Activated naive CD8-positive, alpha-beta T cell (primary cell): Measurements from ENCODE around the gene PDE8A.
A peak's percentile ranks its signal among the peaks of the same experiment; 100 is the strongest.
"Not testable (repeated sequence)": the region's sequence is repeated elsewhere in the genome, so short reads cannot be mapped to it uniquely, and the experiment has no call there.

Experiments
- H3K27ac Mint-ChIP-seq: one replicate; pipeline ENCODE4 v1.8.0; 2021; ENCODE audit warnings: mixed read lengths
- H3K27me3 Mint-ChIP-seq: one replicate; pipeline ENCODE4 v1.8.0; 2021; ENCODE audit warnings: mixed read lengths
- H3K36me3 Mint-ChIP-seq: one replicate; pipeline ENCODE4 v1.8.0; 2021; ENCODE audit warnings: mixed read lengths
- H3K4me1 Mint-ChIP-seq: one replicate; pipeline ENCODE4 v1.8.0; 2021; ENCODE audit warnings: low read depth, mixed read lengths
- H3K4me3 Mint-ChIP-seq: one replicate; pipeline ENCODE4 v1.8.0; 2021; ENCODE audit warnings: mild to moderate bottlenecking, mixed read lengths
- H3K9me3 Mint-ChIP-seq: one replicate; pipeline ENCODE4 v1.8.0; 2021; ENCODE audit warnings: low read depth, mixed read lengths

The PDE8A gene

DNA sequence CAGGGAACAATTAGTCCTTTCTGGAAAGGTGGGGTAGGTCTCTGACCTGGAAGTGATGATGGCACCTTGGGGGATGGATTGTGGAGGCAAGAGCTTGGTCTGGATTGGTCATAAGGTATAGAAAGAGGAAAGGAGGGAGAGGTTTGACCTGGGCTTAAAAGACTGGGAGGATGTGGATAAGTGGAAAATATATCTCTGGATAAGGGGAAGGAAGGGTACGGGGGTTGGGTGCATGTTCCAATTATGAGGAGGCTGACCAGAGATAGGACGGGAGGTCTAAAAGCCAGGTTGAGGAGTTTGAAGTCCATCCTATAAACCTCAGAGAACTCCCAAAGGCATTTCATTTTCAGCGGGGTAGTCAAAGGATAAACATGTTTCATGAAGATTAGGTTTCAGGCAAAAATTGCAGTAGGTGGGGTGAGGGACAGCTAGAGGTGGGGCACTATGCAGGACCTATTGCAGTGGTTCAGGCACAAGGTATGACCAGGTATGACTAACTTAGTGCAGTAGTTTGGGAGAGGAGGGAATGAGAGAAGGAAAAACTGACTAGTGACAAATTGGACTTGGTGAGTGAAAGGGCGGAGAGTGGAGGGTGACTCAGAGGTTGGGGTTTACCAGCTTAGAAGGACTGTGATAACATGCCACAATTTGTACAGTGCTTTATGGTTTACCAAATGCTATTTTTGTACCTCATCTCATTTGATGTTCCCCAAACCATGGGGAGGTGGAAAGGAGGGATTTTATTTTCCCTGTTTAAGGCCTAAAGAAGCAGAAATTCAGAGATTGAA, 10.7 kb downstream of the PDE8A start:
- H3K4me3 Mint-ChIP-seq, result peak overlapping the region; percentile 68
- H3K27ac Mint-ChIP-seq, result peak overlapping the region; percentile 67
- peaks cover 63% of the 10 kb centered on the region for H3K4me1 Mint-ChIP-seq
- H3K9me3 Mint-ChIP-seq, result no peaks in the 10 kb centered on the region
- peaks cover 2% of the 10 kb centered on the region for H3K36me3 Mint-ChIP-seq
- no peaks in the 10 kb centered on the region for H3K27me3 Mint-ChIP-seq

DNA sequence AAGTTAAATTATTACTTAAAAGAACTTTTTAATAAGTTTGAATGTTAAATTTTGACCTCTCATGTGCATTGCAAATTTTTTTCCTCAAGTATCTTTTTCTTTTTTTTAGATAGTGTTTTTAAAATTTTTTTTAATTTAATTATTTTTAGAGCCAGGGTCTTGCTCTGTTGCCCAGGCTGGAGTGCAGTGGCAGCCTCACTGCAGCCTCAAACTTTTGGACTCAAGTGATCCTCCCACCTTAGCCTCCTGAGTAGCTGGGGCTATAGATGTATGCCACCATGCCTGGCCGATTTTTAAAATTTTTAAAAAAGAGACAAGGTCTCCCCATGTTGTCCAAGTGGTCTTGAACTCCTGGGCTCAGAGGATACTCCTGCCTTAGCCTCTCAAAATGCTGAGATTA, 14.4 kb downstream of the PDE8A start:
- H3K9me3 Mint-ChIP-seq, result no peaks in the 10 kb centered on the region
- H3K27me3 Mint-ChIP-seq, result no peaks in the 10 kb centered on the region
- H3K4me3 Mint-ChIP-seq, result no peak overlapping the region
- no peak overlapping the region for H3K27ac Mint-ChIP-seq
- peaks cover 52% of the 10 kb centered on the region for H3K4me1 Mint-ChIP-seq
- peaks cover 4% of the 10 kb centered on the region for H3K36me3 Mint-ChIP-seq

DNA sequence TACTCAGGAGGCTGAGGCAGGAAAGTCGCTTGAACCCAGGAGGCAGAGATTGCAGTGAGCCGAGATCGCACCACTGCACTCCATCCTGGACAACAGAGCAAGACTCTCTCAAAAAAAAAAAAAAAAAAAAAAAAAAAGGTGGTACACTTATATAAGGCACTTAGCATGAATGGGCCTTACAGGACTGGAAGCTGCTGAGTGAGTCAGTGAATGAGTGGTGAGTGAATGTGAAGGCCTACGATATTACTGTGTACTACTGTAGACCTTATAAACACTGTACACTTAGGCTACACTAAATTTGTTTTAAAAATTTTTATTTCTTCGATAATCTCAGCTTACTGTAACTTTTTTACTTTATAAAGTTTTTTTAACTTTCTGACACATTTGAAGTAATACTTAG, 15.1 kb downstream of the PDE8A start:
- not testable (repeated sequence) for H3K27ac Mint-ChIP-seq
- H3K4me1 Mint-ChIP-seq, result peaks cover 51% of the 10 kb centered on the region

DNA sequence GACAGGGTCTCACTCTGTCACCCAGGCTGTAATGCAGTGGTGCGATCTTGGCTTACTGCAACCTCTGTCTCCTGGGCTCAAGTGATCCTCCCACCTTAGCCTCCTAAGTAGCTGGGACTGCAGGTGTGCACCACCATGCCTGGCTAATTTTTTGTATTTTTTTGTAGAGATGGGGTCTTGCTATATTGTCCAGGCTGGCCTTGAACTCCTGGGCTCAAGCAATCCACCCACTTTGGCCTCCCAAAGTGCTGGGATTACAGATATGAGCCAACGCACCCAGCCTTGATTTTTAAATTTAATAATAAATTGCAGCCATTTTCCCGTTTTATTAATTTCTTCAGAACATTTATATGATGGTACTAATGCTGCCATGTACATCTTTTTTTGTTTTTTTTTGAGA, 15.6 kb downstream of the PDE8A start:
- peaks cover 50% of the 10 kb centered on the region for H3K4me1 Mint-ChIP-seq
- H3K27ac Mint-ChIP-seq, H3K36me3 Mint-ChIP-seq, H3K9me3 Mint-ChIP-seq, H3K27me3 Mint-ChIP-seq, H3K4me3 Mint-ChIP-seq: not testable (repeated sequence)

More for the DNA sequence above, 15.1 kb downstream of the PDE8A start:
- H3K9me3 Mint-ChIP-seq, H3K36me3 Mint-ChIP-seq, H3K27me3 Mint-ChIP-seq, H3K4me3 Mint-ChIP-seq: not testable (repeated sequence)

DNA sequence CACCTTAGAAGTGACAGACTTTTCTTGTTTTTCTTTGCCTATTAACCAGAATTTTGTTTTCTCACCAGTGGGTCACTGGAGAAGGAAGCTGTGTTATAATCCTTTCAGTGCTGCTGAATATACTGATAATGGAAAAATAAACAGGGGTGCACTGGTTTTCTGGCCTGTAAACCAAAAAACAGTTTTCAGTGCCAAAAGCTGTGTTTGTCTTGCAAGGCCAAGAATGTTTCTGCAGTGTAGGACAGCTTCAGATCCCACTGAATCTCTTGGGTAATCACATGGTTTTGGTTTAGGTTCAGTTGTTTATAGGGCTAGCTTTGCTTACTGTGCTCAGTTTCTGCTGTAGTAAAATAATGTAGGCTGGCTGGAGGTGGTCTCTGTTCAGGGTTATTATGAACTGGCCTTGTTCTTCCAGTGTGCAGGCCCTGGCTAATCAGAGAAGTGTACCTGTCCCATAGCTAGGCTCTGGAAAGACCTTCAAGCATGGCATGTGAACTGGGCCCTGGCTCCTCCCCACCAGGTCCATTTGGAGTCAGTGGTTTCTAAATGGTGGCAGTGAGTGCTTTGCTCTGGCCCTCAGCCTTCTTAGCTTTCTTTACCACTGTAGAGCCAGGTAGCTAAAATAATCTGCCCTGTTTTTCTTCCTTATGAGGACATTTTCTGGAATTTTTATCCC, 18.7 kb downstream of the PDE8A start:
- peaks cover 50% of the 10 kb centered on the region for H3K4me1 Mint-ChIP-seq
- H3K4me3 Mint-ChIP-seq, result no peak overlapping the region
- H3K27me3 Mint-ChIP-seq, result no peaks in the 10 kb centered on the region
- peaks cover 6% of the 10 kb centered on the region for H3K36me3 Mint-ChIP-seq
- H3K27ac Mint-ChIP-seq, result no peak overlapping the region
- H3K9me3 Mint-ChIP-seq, result no peaks in the 10 kb centered on the region

DNA sequence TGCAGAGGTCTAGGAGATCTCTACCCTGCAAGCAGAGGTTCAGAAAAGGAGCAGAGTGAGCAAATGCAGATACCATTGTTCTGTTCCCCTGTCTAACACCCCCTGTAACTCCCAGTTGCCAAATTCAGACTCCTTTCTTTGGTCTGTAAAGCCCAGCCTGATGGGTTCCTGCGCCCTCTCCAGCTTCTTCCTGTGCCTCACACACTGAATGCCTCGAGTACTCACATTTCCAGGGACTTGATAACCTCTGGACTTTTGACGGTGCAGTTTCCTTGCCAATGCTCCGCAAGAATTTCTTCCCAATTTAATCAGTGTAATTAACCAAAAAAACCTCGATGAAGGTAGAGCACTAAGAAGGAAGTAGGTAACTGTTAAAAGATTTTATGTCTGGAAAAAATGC, 19.3 kb downstream of the PDE8A start:
- H3K27me3 Mint-ChIP-seq, result no peaks in the 10 kb centered on the region
- no peak overlapping the region for H3K27ac Mint-ChIP-seq
- H3K4me3 Mint-ChIP-seq, result no peak overlapping the region
- no peaks in the 10 kb centered on the region for H3K9me3 Mint-ChIP-seq
- peaks cover 6% of the 10 kb centered on the region for H3K36me3 Mint-ChIP-seq
- H3K4me1 Mint-ChIP-seq, result peaks cover 50% of the 10 kb centered on the region

DNA sequence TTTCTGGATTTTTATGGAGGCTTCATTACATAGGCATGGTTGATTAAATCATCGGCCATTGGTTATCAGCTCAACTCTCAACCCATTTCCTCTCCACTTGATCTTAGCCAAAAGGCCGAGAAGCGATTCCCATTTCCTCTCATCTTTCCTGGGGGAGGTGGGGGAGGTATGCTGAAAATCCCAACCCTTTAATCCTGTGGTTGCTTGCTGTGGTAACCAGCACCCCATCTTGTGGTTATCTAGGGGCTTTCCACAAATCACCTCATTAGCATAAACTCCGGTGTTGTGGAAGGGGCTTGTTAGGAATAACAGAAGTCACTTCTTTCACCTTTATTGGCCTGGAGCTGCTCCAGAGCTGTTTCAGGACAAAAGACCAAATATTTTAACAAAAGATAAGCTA, 20.9 kb downstream of the PDE8A start:
- Mint-ChIP-seq H3K27me3 (no peaks in the 10 kb centered on the region), H3K27ac (no peak overlapping the region), H3K9me3 (no peaks in the 10 kb centered on the region), H3K4me1 (peaks cover 54% of the 10 kb centered on the region), H3K4me3 (no peak overlapping the region), H3K36me3 (peaks cover 6% of the 10 kb centered on the region)

DNA sequence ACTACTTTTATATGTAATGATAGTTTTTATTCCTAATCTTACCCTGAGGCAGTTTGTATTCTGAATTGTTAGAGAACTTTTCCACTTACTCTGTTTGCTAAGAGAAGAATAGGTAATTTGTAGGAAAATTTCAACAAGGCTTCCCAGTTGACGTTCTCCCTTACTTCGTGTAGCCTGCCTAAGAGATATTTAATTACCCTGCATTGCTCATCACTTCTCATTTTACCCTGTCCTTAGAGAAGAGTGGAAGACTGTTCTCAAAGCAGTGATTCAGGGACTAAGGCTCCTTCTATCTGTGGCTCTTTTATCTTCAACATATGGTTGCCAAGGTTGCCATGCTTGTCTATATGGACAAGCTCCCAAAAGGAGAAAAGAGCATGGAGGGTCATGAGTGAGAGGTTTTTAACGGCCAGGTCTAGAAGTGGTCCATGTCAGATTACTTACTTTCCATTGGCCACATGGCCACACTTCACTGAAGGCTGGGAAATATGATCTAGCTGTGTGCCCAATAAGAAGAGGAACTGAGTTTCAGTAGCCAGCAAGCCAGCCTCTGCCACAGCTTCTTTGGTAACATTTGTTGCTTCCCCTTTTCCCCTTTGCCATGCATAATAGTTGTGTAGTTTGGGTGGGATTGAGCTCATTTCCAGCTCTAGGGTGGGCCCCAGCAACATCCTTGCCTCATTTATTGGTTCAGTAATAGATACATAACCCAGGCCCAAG, 22.1 kb downstream of the PDE8A start:
- Mint-ChIP-seq H3K4me3 (no peak overlapping the region), H3K4me1 (peaks cover 61% of the 10 kb centered on the region), H3K27ac (no peak overlapping the region), H3K27me3 (no peaks in the 10 kb centered on the region), H3K9me3 (no peaks in the 10 kb centered on the region), H3K36me3 (peaks cover 4% of the 10 kb centered on the region)

DNA sequence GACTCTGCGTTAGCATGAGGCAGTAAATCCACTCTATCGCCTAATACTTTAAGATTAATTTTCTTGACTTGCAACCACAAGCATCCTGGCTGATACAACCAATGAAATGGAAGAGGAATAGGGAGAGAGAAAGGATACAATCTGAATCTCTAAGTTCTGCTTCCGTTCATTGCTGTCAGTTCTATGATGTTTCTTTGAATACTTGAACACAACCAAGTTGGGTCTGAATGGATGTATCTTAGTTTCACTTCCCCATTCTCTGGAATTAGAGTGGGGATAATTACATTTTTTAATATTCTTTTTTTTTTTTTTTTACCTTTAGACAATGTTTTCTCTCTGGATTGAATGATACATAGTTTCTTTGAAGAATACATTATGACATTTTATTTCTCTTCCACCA, 22.9 kb downstream of the PDE8A start:
- Mint-ChIP-seq H3K4me3 (no peak overlapping the region), H3K9me3 (no peaks in the 10 kb centered on the region), H3K27me3 (no peaks in the 10 kb centered on the region), H3K27ac (no peak overlapping the region), H3K4me1 (peaks cover 62% of the 10 kb centered on the region), H3K36me3 (peaks cover 2% of the 10 kb centered on the region)

DNA sequence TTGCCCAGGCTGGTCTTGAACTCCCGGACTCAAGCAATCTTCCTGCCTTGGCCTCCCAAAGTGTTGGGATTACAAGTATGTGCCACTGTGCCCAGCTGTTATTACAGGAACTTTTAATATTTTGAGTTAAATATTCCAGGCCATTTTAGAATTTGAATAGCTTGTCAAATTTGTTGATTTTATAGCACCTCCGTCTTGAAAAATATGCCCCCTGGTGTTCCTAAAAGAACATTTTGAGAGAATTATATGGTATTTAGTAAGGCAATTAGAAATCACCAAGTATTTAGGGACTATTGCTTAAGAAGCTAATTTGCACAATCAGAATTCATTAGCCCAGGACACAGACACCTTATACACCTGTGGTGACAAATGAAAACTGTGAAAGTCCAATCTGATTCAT, 23.7 kb downstream of the PDE8A start:
- Mint-ChIP-seq H3K27ac (no peak overlapping the region), H3K9me3 (no peaks in the 10 kb centered on the region), H3K4me3 (no peak overlapping the region), H3K27me3 (no peaks in the 10 kb centered on the region), H3K4me1 (peaks cover 63% of the 10 kb centered on the region), H3K36me3 (peaks cover 2% of the 10 kb centered on the region)

DNA sequence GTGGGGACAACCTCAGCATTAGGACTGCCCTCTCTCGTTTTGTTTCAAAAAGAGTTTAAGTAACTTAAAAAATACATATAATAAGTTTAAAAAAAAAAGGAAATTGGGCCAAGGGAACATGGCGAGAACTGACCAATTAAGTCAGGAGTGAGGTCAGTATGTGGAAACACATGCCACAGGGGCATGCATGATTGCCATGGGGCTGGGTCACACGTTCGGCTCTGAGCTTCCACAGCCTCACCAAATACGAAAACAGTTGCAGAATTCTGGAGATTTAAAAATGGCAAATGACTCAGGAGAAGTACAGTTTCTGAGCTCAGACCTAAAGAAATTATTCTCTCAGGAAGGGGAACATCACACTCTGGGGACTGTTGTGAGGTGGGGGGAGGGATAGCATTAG, 24.1 kb downstream of the PDE8A start:
- no peaks in the 10 kb centered on the region for H3K27me3 Mint-ChIP-seq
- H3K27ac Mint-ChIP-seq, result no peak overlapping the region
- H3K9me3 Mint-ChIP-seq, result no peaks in the 10 kb centered on the region
- H3K4me1 Mint-ChIP-seq, result peaks cover 62% of the 10 kb centered on the region
- peaks cover 2% of the 10 kb centered on the region for H3K36me3 Mint-ChIP-seq
- no peak overlapping the region for H3K4me3 Mint-ChIP-seq

DNA sequence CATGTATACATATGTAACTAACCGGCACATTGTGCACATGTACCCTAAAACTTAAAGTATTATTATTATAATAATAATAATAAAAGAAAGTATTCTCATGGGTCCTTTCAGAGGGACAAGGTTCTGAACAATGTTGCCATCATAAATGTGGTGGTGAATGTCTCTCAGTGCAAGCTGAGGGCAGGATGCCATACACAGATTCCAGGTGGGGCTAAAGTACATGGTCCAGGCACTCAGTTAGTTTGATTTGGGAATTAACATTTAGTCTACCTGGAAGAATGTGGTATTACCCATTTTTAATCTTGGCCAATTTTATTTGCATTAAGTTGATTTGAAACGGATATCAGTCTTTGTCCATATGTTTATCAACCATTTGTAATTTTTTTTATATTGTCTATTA, 24.5 kb downstream of the PDE8A start:
- H3K27me3 Mint-ChIP-seq, result no peaks in the 10 kb centered on the region
- H3K4me3 Mint-ChIP-seq, result no peak overlapping the region
- peaks cover 61% of the 10 kb centered on the region for H3K4me1 Mint-ChIP-seq
- no peaks in the 10 kb centered on the region for H3K9me3 Mint-ChIP-seq
- H3K36me3 Mint-ChIP-seq, result peaks cover 2% of the 10 kb centered on the region
- no peak overlapping the region for H3K27ac Mint-ChIP-seq

DNA sequence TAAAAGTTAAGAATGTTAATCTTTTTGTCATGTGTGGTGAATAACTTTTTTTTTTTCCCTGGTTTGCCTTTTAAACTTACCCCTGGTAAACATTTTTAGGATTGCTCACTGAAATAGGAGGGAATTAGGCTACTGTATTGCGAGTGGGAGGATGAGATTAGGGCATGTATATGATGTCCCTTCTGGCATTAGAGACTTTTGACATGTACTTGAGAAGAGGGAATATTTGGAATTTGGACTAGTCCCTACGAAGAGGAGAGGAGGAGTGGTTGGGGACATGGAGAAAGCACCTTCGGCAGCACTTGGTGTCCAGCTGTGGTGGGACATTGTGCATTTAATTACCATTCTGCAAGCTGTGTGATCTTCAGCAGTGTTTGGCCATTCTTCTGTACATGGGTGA, 25.0 kb downstream of the PDE8A start:
- H3K9me3 Mint-ChIP-seq, result no peaks in the 10 kb centered on the region
- peaks cover 57% of the 10 kb centered on the region for H3K4me1 Mint-ChIP-seq
- H3K36me3 Mint-ChIP-seq, result no peaks in the 10 kb centered on the region
- H3K27me3 Mint-ChIP-seq, result no peaks in the 10 kb centered on the region
- H3K4me3 Mint-ChIP-seq, result no peak overlapping the region
- H3K27ac Mint-ChIP-seq, result no peak overlapping the region

DNA sequence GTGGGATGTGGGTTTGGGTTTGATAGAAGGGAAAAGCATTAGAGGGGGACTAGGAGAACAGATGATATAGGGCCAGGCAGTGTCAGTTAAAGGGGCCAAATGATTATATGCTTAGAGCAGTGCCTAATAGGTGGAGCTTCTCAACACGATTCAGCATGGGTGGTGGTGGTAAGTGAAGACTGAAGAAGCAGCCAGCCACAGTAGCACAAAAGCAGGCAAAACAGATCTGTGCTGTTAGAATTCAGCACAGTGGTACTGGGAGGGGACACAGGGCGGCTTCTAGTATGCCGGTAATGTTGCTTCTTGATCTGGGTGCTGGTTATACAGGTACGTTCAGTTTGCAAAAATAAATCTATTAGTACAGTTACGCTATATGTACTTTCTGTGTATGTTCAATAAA, 25.5 kb downstream of the PDE8A start:
- Mint-ChIP-seq H3K4me1 (peaks cover 53% of the 10 kb centered on the region), H3K27me3 (no peaks in the 10 kb centered on the region), H3K36me3 (no peaks in the 10 kb centered on the region), H3K27ac (no peak overlapping the region), H3K9me3 (no peaks in the 10 kb centered on the region), H3K4me3 (no peak overlapping the region)

DNA sequence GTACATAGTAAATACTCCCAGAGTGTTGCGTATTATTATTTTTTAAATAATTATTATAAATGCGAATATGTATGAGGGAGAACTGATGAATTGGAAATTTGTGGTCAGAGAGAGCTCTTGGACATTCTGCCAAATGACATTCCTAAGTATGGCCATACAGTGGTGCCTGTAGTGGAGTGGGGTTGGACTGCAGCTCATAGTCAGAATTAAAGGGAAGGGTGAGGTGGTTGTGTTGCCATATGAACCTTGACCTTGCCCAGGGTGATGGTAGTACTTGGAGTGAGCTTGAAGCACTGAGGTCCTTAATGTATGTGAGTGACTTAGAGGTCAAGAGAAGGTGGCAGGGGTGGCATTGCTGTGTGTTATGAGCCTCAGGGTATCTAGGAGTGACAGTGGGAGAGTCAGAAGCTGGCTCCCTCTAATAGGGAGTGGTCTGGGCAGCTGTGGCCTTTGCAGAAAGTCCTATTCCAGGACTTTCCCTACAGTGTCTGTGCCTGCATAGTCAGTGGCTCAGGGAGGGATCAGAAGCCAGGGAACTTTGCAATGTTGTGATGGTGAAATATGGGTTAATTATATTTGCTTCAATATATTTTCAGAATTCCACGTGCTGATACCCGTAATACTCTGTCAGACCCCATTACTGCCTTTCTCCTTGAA, 26.2 kb downstream of the PDE8A start:
- H3K27ac Mint-ChIP-seq, result no peak overlapping the region
- no peak overlapping the region for H3K4me3 Mint-ChIP-seq
- H3K36me3 Mint-ChIP-seq, result no peaks in the 10 kb centered on the region
- H3K4me1 Mint-ChIP-seq, result peaks cover 46% of the 10 kb centered on the region
- no peaks in the 10 kb centered on the region for H3K9me3 Mint-ChIP-seq
- no peaks in the 10 kb centered on the region for H3K27me3 Mint-ChIP-seq
